ENCODE results near the gene FBXO15. TPM values are rescaled to one million over a fixed set of nuclear protein-coding genes. Genes with fewer than 3 reads are reported as not detected.

FBXO15 gene
- total and polyA plus RNA-seq, 2 of the 8 experiments (the other 6 are each of a cell fraction or from before 2014, with no cell fraction given) = 0.84 to 0.85 TPM

DNA sequence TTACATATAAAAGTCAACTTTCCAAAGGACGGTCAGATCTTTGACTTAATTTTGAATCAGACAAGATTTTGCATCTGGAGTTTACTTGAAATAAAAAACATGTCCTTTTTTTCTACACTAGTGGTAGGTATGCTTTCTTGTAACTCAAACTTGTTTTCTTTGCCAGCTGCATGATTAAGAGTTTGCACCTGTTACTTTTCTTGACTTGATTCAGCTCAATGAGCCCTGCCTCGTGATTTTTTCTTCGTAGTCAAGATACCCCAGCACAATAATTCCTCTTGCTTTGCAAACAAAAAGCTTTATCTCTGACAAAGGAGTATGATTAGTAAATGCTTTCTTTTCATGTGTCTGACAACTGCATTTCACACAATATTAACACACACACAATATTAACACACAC lies 82.3 kb downstream of the FBXO15 start (continued):
- TF ChIP-seq, protein P1, sequence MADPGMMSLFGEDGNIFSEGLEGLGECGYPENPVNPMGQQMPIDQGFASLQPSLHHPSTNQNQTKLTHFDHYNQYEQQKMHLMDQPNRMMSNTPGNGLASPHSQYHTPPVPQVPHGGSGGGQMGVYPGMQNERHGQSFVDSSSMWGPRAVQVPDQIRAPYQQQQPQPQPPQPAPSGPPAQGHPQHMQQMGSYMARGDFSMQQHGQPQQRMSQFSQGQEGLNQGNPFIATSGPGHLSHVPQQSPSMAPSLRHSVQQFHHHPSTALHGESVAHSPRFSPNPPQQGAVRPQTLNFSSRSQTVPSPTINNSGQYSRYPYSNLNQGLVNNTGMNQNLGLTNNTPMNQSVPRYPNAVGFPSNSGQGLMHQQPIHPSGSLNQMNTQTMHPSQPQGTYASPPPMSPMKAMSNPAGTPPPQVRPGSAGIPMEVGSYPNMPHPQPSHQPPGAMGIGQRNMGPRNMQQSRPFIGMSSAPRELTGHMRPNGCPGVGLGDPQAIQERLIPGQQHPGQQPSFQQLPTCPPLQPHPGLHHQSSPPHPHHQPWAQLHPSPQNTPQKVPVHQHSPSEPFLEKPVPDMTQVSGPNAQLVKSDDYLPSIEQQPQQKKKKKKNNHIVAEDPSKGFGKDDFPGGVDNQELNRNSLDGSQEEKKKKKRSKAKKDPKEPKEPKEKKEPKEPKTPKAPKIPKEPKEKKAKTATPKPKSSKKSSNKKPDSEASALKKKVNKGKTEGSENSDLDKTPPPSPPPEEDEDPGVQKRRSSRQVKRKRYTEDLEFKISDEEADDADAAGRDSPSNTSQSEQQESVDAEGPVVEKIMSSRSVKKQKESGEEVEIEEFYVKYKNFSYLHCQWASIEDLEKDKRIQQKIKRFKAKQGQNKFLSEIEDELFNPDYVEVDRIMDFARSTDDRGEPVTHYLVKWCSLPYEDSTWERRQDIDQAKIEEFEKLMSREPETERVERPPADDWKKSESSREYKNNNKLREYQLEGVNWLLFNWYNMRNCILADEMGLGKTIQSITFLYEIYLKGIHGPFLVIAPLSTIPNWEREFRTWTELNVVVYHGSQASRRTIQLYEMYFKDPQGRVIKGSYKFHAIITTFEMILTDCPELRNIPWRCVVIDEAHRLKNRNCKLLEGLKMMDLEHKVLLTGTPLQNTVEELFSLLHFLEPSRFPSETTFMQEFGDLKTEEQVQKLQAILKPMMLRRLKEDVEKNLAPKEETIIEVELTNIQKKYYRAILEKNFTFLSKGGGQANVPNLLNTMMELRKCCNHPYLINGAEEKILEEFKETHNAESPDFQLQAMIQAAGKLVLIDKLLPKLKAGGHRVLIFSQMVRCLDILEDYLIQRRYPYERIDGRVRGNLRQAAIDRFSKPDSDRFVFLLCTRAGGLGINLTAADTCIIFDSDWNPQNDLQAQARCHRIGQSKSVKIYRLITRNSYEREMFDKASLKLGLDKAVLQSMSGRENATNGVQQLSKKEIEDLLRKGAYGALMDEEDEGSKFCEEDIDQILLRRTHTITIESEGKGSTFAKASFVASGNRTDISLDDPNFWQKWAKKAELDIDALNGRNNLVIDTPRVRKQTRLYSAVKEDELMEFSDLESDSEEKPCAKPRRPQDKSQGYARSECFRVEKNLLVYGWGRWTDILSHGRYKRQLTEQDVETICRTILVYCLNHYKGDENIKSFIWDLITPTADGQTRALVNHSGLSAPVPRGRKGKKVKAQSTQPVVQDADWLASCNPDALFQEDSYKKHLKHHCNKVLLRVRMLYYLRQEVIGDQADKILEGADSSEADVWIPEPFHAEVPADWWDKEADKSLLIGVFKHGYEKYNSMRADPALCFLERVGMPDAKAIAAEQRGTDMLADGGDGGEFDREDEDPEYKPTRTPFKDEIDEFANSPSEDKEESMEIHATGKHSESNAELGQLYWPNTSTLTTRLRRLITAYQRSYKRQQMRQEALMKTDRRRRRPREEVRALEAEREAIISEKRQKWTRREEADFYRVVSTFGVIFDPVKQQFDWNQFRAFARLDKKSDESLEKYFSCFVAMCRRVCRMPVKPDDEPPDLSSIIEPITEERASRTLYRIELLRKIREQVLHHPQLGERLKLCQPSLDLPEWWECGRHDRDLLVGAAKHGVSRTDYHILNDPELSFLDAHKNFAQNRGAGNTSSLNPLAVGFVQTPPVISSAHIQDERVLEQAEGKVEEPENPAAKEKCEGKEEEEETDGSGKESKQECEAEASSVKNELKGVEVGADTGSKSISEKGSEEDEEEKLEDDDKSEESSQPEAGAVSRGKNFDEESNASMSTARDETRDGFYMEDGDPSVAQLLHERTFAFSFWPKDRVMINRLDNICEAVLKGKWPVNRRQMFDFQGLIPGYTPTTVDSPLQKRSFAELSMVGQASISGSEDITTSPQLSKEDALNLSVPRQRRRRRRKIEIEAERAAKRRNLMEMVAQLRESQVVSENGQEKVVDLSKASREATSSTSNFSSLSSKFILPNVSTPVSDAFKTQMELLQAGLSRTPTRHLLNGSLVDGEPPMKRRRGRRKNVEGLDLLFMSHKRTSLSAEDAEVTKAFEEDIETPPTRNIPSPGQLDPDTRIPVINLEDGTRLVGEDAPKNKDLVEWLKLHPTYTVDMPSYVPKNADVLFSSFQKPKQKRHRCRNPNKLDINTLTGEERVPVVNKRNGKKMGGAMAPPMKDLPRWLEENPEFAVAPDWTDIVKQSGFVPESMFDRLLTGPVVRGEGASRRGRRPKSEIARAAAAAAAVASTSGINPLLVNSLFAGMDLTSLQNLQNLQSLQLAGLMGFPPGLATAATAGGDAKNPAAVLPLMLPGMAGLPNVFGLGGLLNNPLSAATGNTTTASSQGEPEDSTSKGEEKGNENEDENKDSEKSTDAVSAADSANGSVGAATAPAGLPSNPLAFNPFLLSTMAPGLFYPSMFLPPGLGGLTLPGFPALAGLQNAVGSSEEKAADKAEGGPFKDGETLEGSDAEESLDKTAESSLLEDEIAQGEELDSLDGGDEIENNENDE (IDR thresholded peaks at IDR 0.05; ENCODE audit: insufficient replicate concordance, low read length) = no peak
- no peak for TF ChIP-seq ASH2L (IDR thresholded peaks at IDR 0.05; ENCODE audit: low read length)
- TF ChIP-seq BCL11A (IDR thresholded peaks at IDR 0.05; ENCODE audit: low read depth in 2 of 2, low read length in 2 of 2) = no peak
- TF ChIP-seq CBX5 (IDR thresholded peaks at IDR 0.05; ENCODE audit: low read depth, low read length) = no peak
- no peak for TF ChIP-seq CTBP2 (IDR thresholded peaks at IDR 0.05; ENCODE audit: borderline replicate concordance, insufficient read depth, insufficient read length, low read length)
- no peak for TF ChIP-seq RNF2 (IDR thresholded peaks at IDR 0.05; ENCODE audit: borderline replicate concordance, low read depth, low read length, missing control alignments, poor library complexity, severe bottlenecking)
- no peak for TF ChIP-seq CHD2 (IDR thresholded peaks at IDR 0.05; ENCODE audit: low read length)
- no peak for TF ChIP-seq SP1 (IDR thresholded peaks at IDR 0.05; ENCODE audit: low read depth, low read length)
- no peak for TF ChIP-seq SP2 (IDR thresholded peaks at IDR 0.05; ENCODE audit: low read length)
- no peak for TF ChIP-seq NRF1 (IDR thresholded peaks at IDR 0.05; ENCODE audit: low read depth, low read length)
